GM12891 (cell line): Measurements from ENCODE around the gene OR10Z1.

Source experiments
- POLR2A ChIP-seq: IDR thresholded peaks from 2 replicates; pipeline ENCODE4 v1.6.1; 2011; ENCODE audit warnings: low read depth, low read length, control low read depth
- POLR2AphosphoS5 ChIP-seq: IDR thresholded peaks from 2 replicates; pipeline ENCODE4 v1.6.1; 2011; ENCODE audit warnings: low read depth, low read length, control low read depth
- POU2F2 ChIP-seq: IDR thresholded peaks from 2 replicates; pipeline ENCODE4 v1.6.1; 2011; ENCODE audit warnings: low read depth, mild to moderate bottlenecking, control low read depth, low read length, moderate library complexity
- SPI1 ChIP-seq: IDR thresholded peaks from 2 replicates; pipeline ENCODE4 v1.6.1; 2011; ENCODE audit warnings: low read depth, low read length, control low read depth
- TAF1 ChIP-seq: IDR thresholded peaks from 2 replicates; pipeline ENCODE4 v1.6.1; 2011; ENCODE audit warnings: low read depth, low read length, control low read depth

DNA sequence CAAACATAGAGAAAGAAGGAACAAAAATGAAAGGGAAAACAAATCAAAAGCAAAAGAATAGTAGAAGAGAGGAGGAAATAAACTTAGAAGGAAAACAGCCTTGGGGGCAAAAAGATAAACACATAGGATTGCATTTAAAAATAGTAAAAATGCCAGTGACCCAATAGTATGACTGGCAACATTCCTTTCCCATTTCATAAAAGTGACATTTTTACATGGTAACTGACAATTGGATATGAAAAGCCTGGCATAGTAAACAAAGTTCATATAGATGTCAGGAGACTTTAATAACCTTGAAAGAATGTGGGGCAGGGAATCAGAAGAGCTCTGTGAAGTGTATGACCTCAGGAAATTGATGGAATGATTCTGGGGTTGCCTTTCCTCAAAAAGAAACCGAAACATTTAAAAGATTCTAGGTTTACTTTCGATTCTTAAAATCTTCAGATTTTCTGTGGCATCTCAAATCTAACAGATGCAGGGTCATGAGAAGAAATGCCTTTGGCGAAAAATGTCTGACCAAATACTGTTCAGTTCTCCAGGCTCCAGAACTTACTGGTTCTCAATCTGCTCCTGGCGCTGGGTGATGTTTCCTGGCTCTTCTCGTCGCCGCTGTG lies 47.8 kb downstream of the OR10Z1 start:
- TF ChIP-seq POLR2A (no peak), POLR2AphosphoS5 (no peak), TAF1 (no peak), POU2F2 (no peak), SPI1 (no peak)
